Peyer's patch (tissue), 4 donors: ENCODE measurements around the gene MGAT5.

Experiments
- POLR2A ChIP-seq, 2 donors: fragments of 450-650 bp; IDR thresholded peaks; one replicate each; pipeline ENCODE4 v1.5.1; 2017; ENCODE audit warnings: antibody characterized with exemption in 2 of 2, mild to moderate bottlenecking in 2 of 2, moderate library complexity in 2 of 2
- TF ChIP-seq, protein P1 (sequence below), 6 experiments: fragments of 450-650 bp in 4 of 6; fragments of 200-600 bp in 2 of 6; sonication (generic) in 1 of 6; IDR thresholded peaks; one replicate each; pipeline ENCODE4 v1.5.1; 2017 to 2019; ENCODE audit warnings: antibody characterized with exemption in 6 of 6, mild to moderate bottlenecking in 3 of 6, moderate library complexity in 1 of 6

DNA sequence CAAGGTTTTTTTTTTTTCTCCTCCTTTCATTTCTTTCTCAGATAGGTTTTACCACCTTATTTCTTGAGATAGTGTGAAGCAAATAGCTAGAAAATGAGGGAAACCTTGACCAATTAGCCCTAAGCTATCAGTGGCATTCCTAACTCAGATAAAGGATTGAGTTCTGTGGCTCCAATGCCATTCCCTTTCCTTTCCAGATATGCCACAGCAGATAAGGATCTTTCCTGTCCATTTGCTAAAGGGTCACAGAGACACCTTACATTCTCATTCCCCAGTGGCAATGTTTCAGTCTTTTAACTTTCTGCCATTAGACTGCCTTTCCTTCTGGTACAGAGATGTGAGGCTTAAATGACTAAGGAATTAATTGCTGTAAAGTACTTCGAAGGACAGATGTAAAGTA lies 81.7 kb downstream of the MGAT5 start:
- TF ChIP-seq, protein P1, sequence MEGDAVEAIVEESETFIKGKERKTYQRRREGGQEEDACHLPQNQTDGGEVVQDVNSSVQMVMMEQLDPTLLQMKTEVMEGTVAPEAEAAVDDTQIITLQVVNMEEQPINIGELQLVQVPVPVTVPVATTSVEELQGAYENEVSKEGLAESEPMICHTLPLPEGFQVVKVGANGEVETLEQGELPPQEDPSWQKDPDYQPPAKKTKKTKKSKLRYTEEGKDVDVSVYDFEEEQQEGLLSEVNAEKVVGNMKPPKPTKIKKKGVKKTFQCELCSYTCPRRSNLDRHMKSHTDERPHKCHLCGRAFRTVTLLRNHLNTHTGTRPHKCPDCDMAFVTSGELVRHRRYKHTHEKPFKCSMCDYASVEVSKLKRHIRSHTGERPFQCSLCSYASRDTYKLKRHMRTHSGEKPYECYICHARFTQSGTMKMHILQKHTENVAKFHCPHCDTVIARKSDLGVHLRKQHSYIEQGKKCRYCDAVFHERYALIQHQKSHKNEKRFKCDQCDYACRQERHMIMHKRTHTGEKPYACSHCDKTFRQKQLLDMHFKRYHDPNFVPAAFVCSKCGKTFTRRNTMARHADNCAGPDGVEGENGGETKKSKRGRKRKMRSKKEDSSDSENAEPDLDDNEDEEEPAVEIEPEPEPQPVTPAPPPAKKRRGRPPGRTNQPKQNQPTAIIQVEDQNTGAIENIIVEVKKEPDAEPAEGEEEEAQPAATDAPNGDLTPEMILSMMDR (IDR thresholded peaks at IDR 0.05): no peak
- TF ChIP-seq POLR2A (IDR thresholded peaks at IDR 0.05): no peak
